Naive B cell (primary cell): ENCODE data around the gene PKP1. TPM values are rescaled to one million over a fixed set of nuclear protein-coding genes. Genes with fewer than 3 reads are reported as not detected.

Source experiments
- ATAC-seq, 2 donors: fragments of 150-1000 bp; cut with Tn5 transposase; 2 replicates each; pipeline ENCODE4 v1.10.0; 2021; ENCODE audit warnings: low read depth in 2 of 2, mild to moderate bottlenecking in 2 of 2, moderate library complexity in 2 of 2
- DNase-seq: peaks from one replicate; pipeline ENCODE4 v3.0.0; 2022
- H3K27ac Mint-ChIP-seq, 6 donors: one replicate each; pipeline ENCODE4 v1.8.0; 2020 to 2022; ENCODE audit warnings: mild to moderate bottlenecking in 6 of 6, mixed read lengths in 6 of 6, moderate library complexity in 5 of 6, inconsistent platforms in 2 of 6
- H3K27me3 Mint-ChIP-seq, 3 donors: one replicate each; pipeline ENCODE4 v1.8.0; 2021 to 2022; ENCODE audit warnings: mixed read lengths in 3 of 3, mild to moderate bottlenecking in 1 of 3
- H3K36me3 Mint-ChIP-seq, 2 donors: one replicate each; pipeline ENCODE4 v1.8.0; 2020 to 2022; ENCODE audit warnings: mixed read lengths in 2 of 2, inconsistent platforms in 1 of 2, mild to moderate bottlenecking in 1 of 2
- H3K4me1 Mint-ChIP-seq, 3 donors: one replicate each; pipeline ENCODE4 v1.8.0; 2020 to 2022; ENCODE audit warnings: mixed read lengths in 3 of 3, inconsistent platforms in 1 of 3, mild to moderate bottlenecking in 1 of 3, moderate library complexity in 1 of 3
- H3K4me3 Mint-ChIP-seq, 8 donors: one replicate each; pipeline ENCODE4 v1.8.0; 2020 to 2022; ENCODE audit warnings: mild to moderate bottlenecking in 8 of 8, mixed read lengths in 8 of 8, moderate library complexity in 8 of 8, inconsistent platforms in 2 of 8
- H3K9me3 Mint-ChIP-seq, 7 donors: one replicate each; pipeline ENCODE4 v1.8.0; 2020 to 2022; ENCODE audit warnings: mixed read lengths in 7 of 7, mild to moderate bottlenecking in 5 of 7, inconsistent platforms in 2 of 7, moderate library complexity in 1 of 7
- polyA plus RNA-seq, 6 donors: library from polyadenylated mRNA; unstranded; fragments of 300-500 nt; fragmentation: Illumina TruSeq; gene quantifications; one replicate each; pipeline ENCODE4 v1.2.3, GENCODE V29; 2021; ENCODE audit warnings: low read depth in 6 of 6

PKP1 gene
- polyA plus RNA-seq, 6 donors from 2014 or later: not detected

GRCh38 chr1:201353186-201353940 is 70.1 kb downstream of the PKP1 start:
- Mint-ChIP-seq H3K4me1 (no peaks in the 10 kb centered on the region), H3K36me3 (no peaks in the 10 kb centered on the region), H3K4me3 (no peak overlapping the region), H3K27ac (peak overlapping the region in 1 of 6 donors; percentile 1), H3K27me3 (peaks cover 21 to 49% (median 32%) of the 10 kb centered on the region in 3 donors), H3K9me3 (no peaks in the 10 kb centered on the region)
- DNase-seq (no peak), ATAC-seq (no peak)

DNA sequence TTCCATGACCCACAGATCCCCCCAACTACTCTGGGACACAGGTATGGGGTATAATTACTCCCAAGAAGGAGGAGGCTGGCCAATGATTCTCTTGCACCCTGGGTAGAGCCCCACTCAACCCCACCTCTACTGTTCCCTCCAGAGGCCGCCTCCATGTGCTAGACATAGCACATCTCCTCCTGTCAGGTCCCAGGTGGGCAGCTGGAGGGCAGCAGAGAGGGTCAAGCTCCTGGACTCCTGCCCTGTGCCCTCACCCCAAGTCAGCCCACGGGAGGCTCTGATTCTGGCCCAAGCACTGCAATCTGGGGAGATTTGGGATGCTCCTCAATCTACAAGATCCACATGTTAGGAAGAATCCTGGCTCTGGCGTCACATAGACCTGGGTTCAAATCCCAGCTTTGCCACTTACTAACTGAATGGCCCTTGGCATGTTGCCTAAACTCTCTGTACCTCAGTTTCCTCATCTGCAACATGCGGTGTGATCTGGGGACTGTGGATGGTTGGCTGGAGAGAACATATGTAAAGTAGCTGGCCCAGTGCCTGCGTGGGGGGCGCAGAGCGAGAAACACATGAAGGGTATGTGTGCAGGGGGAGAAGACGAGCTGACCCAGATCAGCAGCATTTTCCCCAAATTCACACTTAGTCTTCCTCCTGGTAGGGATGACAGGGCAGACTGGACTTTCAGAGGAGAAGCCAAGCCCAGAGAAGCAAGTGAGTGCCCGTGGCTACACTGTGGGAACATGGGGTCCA is 71.0 kb downstream of the PKP1 start:
- Mint-ChIP-seq H3K4me1 (no peaks in the 10 kb centered on the region), H3K9me3 (no peaks in the 10 kb centered on the region), H3K27me3 (peaks cover 18 to 56% (median 39%) of the 10 kb centered on the region in 3 donors), H3K4me3 (no peak overlapping the region), H3K27ac (peak overlapping the region in 1 of 6 donors; percentile 50), H3K36me3 (no peaks in the 10 kb centered on the region)
- DNase-seq (no peak), ATAC-seq (no peak)

- H3K4me3 Mint-ChIP-seq: no peak overlapping the region
- DNase-seq (no peak), ATAC-seq (no peak)
- no peaks in the 10 kb centered on the region for H3K9me3 Mint-ChIP-seq
- peaks cover 15 to 56% (median 35%) of the 10 kb centered on the region in 3 donors for H3K27me3 Mint-ChIP-seq
- no peaks in the 10 kb centered on the region for H3K4me1 Mint-ChIP-seq
- no peak overlapping the region for H3K27ac Mint-ChIP-seq
- no peaks in the 10 kb centered on the region for H3K36me3 Mint-ChIP-seq
Observed at GRCh38 chr1:201354901-201355295, 71.6 kb downstream of the PKP1 start.

GRCh38 chr1:201355471-201355870 is 72.2 kb downstream of the PKP1 start:
- no peak for ATAC-seq
- Mint-ChIP-seq H3K4me1 (no peaks in the 10 kb centered on the region), H3K36me3 (no peaks in the 10 kb centered on the region), H3K27ac (no peak overlapping the region), H3K27me3 (peaks cover 13 to 56% (median 35%) of the 10 kb centered on the region in 3 donors), H3K4me3 (no peak overlapping the region), H3K9me3 (no peaks in the 10 kb centered on the region)
- DNase-seq: no peak

GRCh38 chr1:201356236-201356635 is 72.9 kb downstream of the PKP1 start:
- no peaks in the 10 kb centered on the region for H3K36me3 Mint-ChIP-seq
- H3K9me3 Mint-ChIP-seq: no peaks in the 10 kb centered on the region
- H3K27me3 Mint-ChIP-seq: peaks cover 6 to 49% (median 37%) of the 10 kb centered on the region in 3 donors
- no peak for DNase-seq
- no peak for ATAC-seq
- no peaks in the 10 kb centered on the region for H3K4me1 Mint-ChIP-seq
- H3K27ac Mint-ChIP-seq: no peak overlapping the region
- H3K4me3 Mint-ChIP-seq: no peak overlapping the region

- DNase-seq: no peak
- Mint-ChIP-seq H3K36me3 (no peaks in the 10 kb centered on the region), H3K27ac (no peak overlapping the region), H3K4me1 (no peaks in the 10 kb centered on the region), H3K27me3 (peaks cover 1 to 47% (median 37%) of the 10 kb centered on the region in 3 donors), H3K9me3 (no peaks in the 10 kb centered on the region), H3K4me3 (no peak overlapping the region)
- no peak for ATAC-seq
Observed at GRCh38 chr1:201356701-201357100, 73.4 kb downstream of the PKP1 start.

DNA sequence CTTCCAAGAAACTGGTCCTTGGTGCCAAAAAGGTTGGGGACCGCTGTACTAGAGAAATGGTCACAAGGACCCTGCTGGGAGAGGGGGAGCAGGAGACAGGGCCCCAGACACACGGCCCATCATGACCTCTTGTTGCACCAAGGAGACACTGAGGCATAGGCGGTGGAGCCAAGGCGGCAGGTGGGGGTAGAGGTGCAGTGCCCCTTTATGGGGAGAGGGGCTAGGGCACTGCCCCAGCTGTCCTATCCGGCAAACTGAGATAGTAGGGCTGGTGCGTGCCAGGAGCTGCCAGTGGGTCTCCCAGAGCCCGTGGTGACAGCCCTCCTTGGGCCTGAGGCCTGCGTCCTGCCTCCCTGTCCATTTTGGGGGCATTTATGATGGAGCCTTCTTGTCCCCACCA is 73.9 kb downstream of the PKP1 start:
- Mint-ChIP-seq H3K27ac (no peak overlapping the region), H3K4me1 (no peaks in the 10 kb centered on the region), H3K36me3 (no peaks in the 10 kb centered on the region), H3K9me3 (no peaks in the 10 kb centered on the region), H3K4me3 (no peak overlapping the region), H3K27me3 (peaks cover 0 to 49% (median 42%) of the 10 kb centered on the region in 3 donors)
- DNase-seq: no peak
- no peak for ATAC-seq

- Mint-ChIP-seq H3K9me3 (no peaks in the 10 kb centered on the region), H3K36me3 (no peaks in the 10 kb centered on the region), H3K4me3 (no peak overlapping the region), H3K27me3 (peaks cover 0 to 54% (median 46%) of the 10 kb centered on the region in 3 donors), H3K4me1 (no peaks in the 10 kb centered on the region), H3K27ac (peak overlapping the region in 1 of 6 donors; percentile 27)
- DNase-seq (no peak), ATAC-seq (no peak)
Observed at GRCh38 chr1:201357636-201358348, 74.5 kb downstream of the PKP1 start.

DNA sequence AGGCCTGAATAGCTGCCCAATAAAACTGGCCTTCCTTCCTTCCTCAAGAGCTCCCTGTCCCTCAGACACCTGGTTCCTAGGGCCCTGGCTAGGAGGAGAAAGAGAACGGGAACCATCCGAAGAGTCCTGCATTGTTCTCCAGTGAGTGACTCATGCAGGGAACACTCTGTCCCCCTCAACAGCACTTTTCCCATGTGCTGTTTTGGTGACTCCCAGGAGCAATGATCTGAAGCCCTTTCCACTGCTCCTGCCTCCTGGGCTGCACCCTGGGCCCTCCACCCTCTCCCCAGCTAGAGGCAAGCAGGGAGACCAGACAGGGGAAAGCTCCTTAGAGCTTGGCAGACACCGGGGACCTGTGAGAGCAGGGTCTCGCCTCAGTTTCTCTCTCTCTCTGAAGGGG is 75.3 kb downstream of the PKP1 start:
- no peak overlapping the region for H3K4me3 Mint-ChIP-seq
- no peaks in the 10 kb centered on the region for H3K36me3 Mint-ChIP-seq
- peaks cover 0 to 58% (median 48%) of the 10 kb centered on the region in 3 donors for H3K27me3 Mint-ChIP-seq
- H3K27ac Mint-ChIP-seq: no peak overlapping the region
- no peak for DNase-seq
- ATAC-seq: no peak
- H3K4me1 Mint-ChIP-seq: no peaks in the 10 kb centered on the region
- H3K9me3 Mint-ChIP-seq: no peaks in the 10 kb centered on the region

- H3K4me3 Mint-ChIP-seq: no peak overlapping the region
Observed at GRCh38 chr1:201359031-201359872, 75.9 kb downstream of the PKP1 start.

DNA sequence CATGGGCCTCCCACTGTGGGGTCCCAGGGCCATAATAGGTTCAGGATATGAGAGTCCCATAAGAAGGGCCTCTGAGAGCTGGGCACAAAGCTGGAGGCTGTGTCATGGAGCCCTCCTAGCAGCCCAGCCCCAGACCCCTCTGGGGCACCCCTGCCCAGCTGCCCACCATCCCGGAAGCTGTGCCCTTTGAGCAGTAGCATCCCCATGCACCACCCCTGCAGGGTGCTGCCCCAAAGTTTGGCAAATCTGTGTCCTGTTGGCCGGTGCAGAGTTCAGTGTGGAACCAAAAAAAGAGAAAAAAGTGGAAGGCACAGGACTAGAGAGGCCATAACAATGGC is 76.5 kb downstream of the PKP1 start:
- H3K4me1 Mint-ChIP-seq: no peaks in the 10 kb centered on the region
- H3K27ac Mint-ChIP-seq: no peak overlapping the region
- DNase-seq: no peak

More at GRCh38 chr1:201359031-201359872, 75.9 kb downstream of the PKP1 start:
- DNase-seq: no peak
- Mint-ChIP-seq H3K4me1 (no peaks in the 10 kb centered on the region), H3K27ac (no peak overlapping the region), H3K27me3 (peaks cover 0 to 56% (median 45%) of the 10 kb centered on the region in 3 donors), H3K9me3 (no peaks in the 10 kb centered on the region), H3K36me3 (no peaks in the 10 kb centered on the region)
- ATAC-seq: no peak

DNA sequence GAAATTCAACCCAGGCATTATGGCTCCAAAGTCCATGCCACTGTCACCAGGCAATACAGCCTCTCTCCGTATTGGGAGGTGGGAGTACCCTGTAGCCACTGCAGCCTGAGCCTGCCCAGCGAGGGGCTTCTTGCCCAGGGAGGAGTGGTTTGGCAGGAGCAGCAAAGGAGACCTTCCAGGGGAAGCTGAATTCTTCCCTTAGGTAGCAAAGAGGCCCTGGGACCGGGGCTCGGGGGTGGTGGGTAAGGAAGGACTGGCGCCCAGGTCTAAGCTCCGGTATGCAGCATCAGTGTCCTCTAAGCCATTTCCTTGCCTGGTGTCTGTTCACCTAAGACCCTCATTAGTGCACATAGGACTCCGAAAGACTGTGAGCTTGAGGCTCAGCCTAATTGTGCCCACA is 77.2 kb downstream of the PKP1 start:
- Mint-ChIP-seq H3K4me3 (no peak overlapping the region), H3K27me3 (peaks cover 0 to 49% (median 36%) of the 10 kb centered on the region in 3 donors), H3K4me1 (no peaks in the 10 kb centered on the region), H3K9me3 (no peaks in the 10 kb centered on the region), H3K27ac (no peak overlapping the region), H3K36me3 (no peaks in the 10 kb centered on the region)
- no peak for DNase-seq
- no peak for ATAC-seq

More for the DNA sequence above, 76.5 kb downstream of the PKP1 start:
- Mint-ChIP-seq H3K9me3 (no peaks in the 10 kb centered on the region), H3K36me3 (no peaks in the 10 kb centered on the region), H3K4me3 (no peak overlapping the region), H3K27me3 (peaks cover 0 to 51% (median 40%) of the 10 kb centered on the region in 3 donors)
- no peak for ATAC-seq
